Measurements from ENCODE around the gene KLHL17. TPM values are rescaled to one million over a fixed set of nuclear protein-coding genes. Genes with fewer than 3 reads are reported as not detected.

The KLHL17 gene
- total and polyA plus RNA-seq, 9 of the 15 experiments (the other 6 are each of a cell fraction or from before 2014, with no cell fraction given): 0.14 to 84.8 (median 13.0) TPM

DNA sequence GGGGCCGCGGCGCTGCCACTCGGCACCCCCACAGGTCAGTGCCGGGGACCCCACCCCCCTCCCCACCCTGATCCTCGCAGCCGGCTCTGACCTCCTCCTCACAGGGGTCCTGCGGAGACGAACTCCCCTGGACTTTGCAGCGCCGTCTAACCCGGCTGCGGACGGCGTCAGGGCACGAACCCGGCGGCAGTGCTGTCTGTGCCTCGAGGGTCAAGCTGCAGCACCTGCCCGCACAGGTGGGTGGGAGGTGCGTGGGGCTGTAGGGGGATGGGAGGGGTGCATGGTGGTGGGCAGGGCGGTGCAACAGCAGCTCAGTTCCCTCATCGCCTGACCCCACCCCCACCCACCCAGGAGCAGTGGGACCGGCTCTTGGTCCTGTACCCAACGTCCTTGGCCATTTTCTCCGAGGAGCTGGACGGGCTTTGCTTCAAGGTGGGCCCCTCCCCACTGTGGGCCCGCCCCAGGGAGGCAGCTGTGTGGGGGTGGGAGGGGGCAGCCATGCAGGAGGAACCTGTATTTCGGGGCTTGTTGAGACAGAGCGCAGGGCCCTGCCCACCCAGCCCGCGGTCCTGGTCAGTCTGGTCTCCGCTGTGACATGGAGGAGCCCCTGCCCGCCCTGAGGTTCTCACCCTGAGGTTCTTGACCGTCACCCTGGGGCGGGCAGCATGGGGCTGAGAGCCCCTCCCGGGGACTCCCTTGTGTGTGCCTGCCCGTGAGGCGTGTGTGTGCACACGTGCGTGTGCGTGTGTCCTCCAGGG lies 10.8 kb downstream of the KLHL17 start:
- Histone ChIP-seq H3K9ac (ENCODE audit: insufficient read depth in 1 of 2, low read depth in 2 of 2, low read length in 2 of 2) (no peak overlapping the region), H3K27me3 (ENCODE audit: control insufficient read depth in 2 of 2, insufficient read depth in 2 of 2, low read length in 2 of 2) (peaks cover 0 to 35% of the 10 kb centered on the region in 2 experiments; a peak in 2 of 5 replicates), H3K79me2 (ENCODE audit: control insufficient read depth, insufficient read depth, low read length) (no peaks in the 10 kb centered on the region), H3K4me1 (replicated peaks in 1 of 2; ENCODE audit: control insufficient read depth in 2 of 2, insufficient read depth in 2 of 2, low read length in 2 of 2) (peaks cover 9 to 76% of the 10 kb centered on the region in 2 experiments; a peak in 4 of 5 replicates), H3K27ac (ENCODE audit: extremely low read depth, low read depth, low read length) (no peak overlapping the region), H3K9me1 (ENCODE audit: control insufficient read depth, insufficient read depth, low read length) (no peaks in the 10 kb centered on the region), H3K4me3 (no peak overlapping the region), H3K36me3 (ENCODE audit: control insufficient read depth, insufficient read depth, low read length) (no peaks in the 10 kb centered on the region), H3K4me2 (ENCODE audit: insufficient read depth, low read length) (no peak overlapping the region), H3K9me3 (replicated peaks; ENCODE audit: control insufficient read depth, insufficient read depth, low read depth, low read length) (peaks cover 6% of the 10 kb centered on the region), H4K20me1 (replicated peaks; ENCODE audit: control insufficient read depth, insufficient read depth, low read length) (no peaks in the 10 kb centered on the region), H2AFZ (ENCODE audit: low read depth, low read length) (no peak overlapping the region)
- ATAC-seq (no peak), DNase-seq (ENCODE audit: extremely low read depth in 1 of 4, low spot score in 3 of 4) (no peak), FAIRE-seq (no peak)
- WGBS (ENCODE audit: insufficient coverage, low coverage, missing lambda C conversion rate): 25% methylated on average over 26 of the region's 42 CpGs
- no peak for TF ChIP-seq ZKSCAN8 (CRISPR knock-in tag; IDR thresholded peaks at IDR 0.05)
- TF ChIP-seq BRCA1 (IDR thresholded peaks at IDR 0.05): no peak
- TF ChIP-seq BRCA1 (CRISPR knock-in tag; IDR thresholded peaks at IDR 0.05): no peak
- no peak for TF ChIP-seq SIRT6 (IDR thresholded peaks at IDR 0.05; ENCODE audit: low read depth, low read length)
- TF ChIP-seq CBFB (CRISPR knock-in tag; IDR thresholded peaks at IDR 0.05): no peak
- no peak for TF ChIP-seq HMBOX1 (IDR thresholded peaks at IDR 0.05)
- no peak for TF ChIP-seq BCOR (IDR thresholded peaks at IDR 0.05)
- no peak for TF ChIP-seq RFX7 (CRISPR knock-in tag; IDR thresholded peaks at IDR 0.05)
- no peak for TF ChIP-seq KLF1 (tag; IDR thresholded peaks at IDR 0.05)
- no peak for TF ChIP-seq MYNN (IDR thresholded peaks at IDR 0.05)
- no peak for TF ChIP-seq MYNN (CRISPR knock-in tag; IDR thresholded peaks at IDR 0.05)
- TF ChIP-seq ZFP30 (CRISPR knock-in tag; IDR thresholded peaks at IDR 0.05; ENCODE audit: borderline replicate concordance): no peak
- TF ChIP-seq, protein P1, sequence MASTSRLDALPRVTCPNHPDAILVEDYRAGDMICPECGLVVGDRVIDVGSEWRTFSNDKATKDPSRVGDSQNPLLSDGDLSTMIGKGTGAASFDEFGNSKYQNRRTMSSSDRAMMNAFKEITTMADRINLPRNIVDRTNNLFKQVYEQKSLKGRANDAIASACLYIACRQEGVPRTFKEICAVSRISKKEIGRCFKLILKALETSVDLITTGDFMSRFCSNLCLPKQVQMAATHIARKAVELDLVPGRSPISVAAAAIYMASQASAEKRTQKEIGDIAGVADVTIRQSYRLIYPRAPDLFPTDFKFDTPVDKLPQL (IDR thresholded peaks at IDR 0.05; ENCODE audit: extremely low read depth, insufficient read length): no peak
- CTCF ChIA-PET (ENCODE audit: low intra/inter-chr PET ratio): no interaction called here
- intact Hi-C loops (cut with micrococcal nuclease): no loop called here
- BruUV-seq (replicated peaks): no TSS peak
- in situ Hi-C loops (cut with MboI): no loop called here
- POLR2A ChIA-PET: interaction anchor here (0.6 kb wide), 1 partner anchor 12 kb away, joined by 4 read pairs; the partner anchor contains the start of gene NOC2L
